Gastroesophageal sphincter (tissue), 3 donors: ENCODE measurements around the gene NR6A1.

Experiments used
- CTCF ChIP-seq, 4 experiments: fragments of 200-600 bp in 2 of 4; fragments of 450-650 bp in 2 of 4; sonication (generic) in 1 of 4; IDR thresholded peaks; one replicate each; pipeline ENCODE4 v1.5.1; 2017 to 2019; ENCODE audit warnings: antibody characterized with exemption in 4 of 4, mild to moderate bottlenecking in 2 of 4, moderate library complexity in 2 of 4
- EP300 ChIP-seq: sonication (generic); formaldehyde crosslinking; IDR thresholded peaks from one replicate; pipeline ENCODE4 v1.6.1; 2017; ENCODE audit warnings: antibody characterized with exemption, mild to moderate bottlenecking
- POLR2A ChIP-seq, 2 donors: fragments of 450-650 bp; IDR thresholded peaks; one replicate each; pipeline ENCODE4 v1.6.1; 2017; ENCODE audit warnings: antibody characterized with exemption in 2 of 2, mild to moderate bottlenecking in 2 of 2, moderate library complexity in 1 of 2
- POLR2AphosphoS5 ChIP-seq: sonication (generic); formaldehyde crosslinking; IDR thresholded peaks from one replicate; pipeline ENCODE4 v1.6.1; 2017; ENCODE audit warnings: antibody characterized with exemption

- TF ChIP-seq CTCF (IDR thresholded peaks at IDR 0.05) (no peak), EP300 (no peak), POLR2A (IDR thresholded peaks at IDR 0.05) (no peak), POLR2AphosphoS5 (no peak)
Observed at GRCh38 chr9:124683043-124683442, 88.1 kb downstream of the NR6A1 start.
